Measurements from ENCODE around the gene ZAP70.

The ZAP70 gene

GRCh38 chr2:97784953-97785352 lies 71.6 kb downstream of the ZAP70 start:
- H3K4me3 ChIP-seq (replicated peaks; ENCODE audit: low read depth, low read length), result no peak overlapping the region
- DNase-seq (ENCODE audit: extremely low read depth, low read depth), result no peak
- no peak for TF ChIP-seq CTCF (IDR thresholded peaks at IDR 0.05; ENCODE audit: low read depth, low read length, missing control alignments)

DNA sequence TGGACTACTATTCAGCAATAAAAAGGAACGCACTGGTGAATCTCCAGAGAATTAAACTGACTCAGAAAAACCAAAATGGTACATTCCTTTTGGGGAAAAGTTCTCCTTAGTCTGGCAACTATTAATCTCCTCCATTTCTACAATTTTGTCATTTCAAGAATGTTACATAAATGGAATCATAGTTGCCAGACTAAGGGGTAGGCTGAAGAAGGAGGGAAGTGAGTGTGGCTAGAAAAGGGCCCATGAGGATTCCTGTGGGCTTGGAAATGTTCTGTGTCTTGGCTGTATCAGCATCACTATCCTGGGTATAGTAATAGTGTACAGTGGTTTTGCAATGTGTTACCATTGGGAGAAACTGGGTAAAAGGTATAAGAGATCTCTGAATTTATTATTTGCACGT lies 72.4 kb downstream of the ZAP70 start:
- no peak for TF ChIP-seq CTCF (IDR thresholded peaks at IDR 0.05; ENCODE audit: low read depth, low read length, missing control alignments)
- no peak for DNase-seq (ENCODE audit: extremely low read depth, low read depth)
- no peak overlapping the region for H3K4me3 ChIP-seq (replicated peaks; ENCODE audit: low read depth, low read length)

- DNase-seq (ENCODE audit: extremely low read depth, low read depth), result no peak
- no peak overlapping the region for H3K4me3 ChIP-seq (replicated peaks; ENCODE audit: low read depth, low read length)
- no peak for TF ChIP-seq CTCF (IDR thresholded peaks at IDR 0.05; ENCODE audit: low read depth, low read length, missing control alignments)
Measured at GRCh38 chr2:97788986-97789644, 75.7 kb downstream of the ZAP70 start.
